Testis (tissue), 3 donors: Measurements from ENCODE around the gene RSAD2. TPM values are rescaled to one million over a fixed set of nuclear protein-coding genes. Genes with fewer than 3 reads are reported as not detected.

Experiments used
- DNase-seq: peaks from one replicate; pipeline ENCODE4 v3.0.0-alpha.2; 2019
- H3K27ac ChIP-seq, 2 donors: fragments of 200-600 bp; sonication (generic); one replicate each; pipeline ENCODE4 v1.5.1; 2019
- H3K27me3 ChIP-seq: fragments of 200-600 bp; sonication (generic); one replicate; pipeline ENCODE4 v1.5.1; 2019
- H3K36me3 ChIP-seq: fragments of 200-600 bp; sonication (generic); one replicate; pipeline ENCODE4 v1.5.1; 2017; ENCODE audit warnings: low read depth; ENCODE audit errors: missing control alignments
- H3K4me1 ChIP-seq: fragments of 200-600 bp; sonication (generic); one replicate; pipeline ENCODE4 v1.5.1; 2019
- H3K4me3 ChIP-seq, 2 donors: fragments of 200-600 bp; sonication (generic); one replicate each; pipeline ENCODE4 v1.5.1; 2017 to 2019
- H3K9me3 ChIP-seq: fragments of 200-600 bp; sonication (generic); one replicate; pipeline ENCODE4 v1.5.1; 2017
- POLR2A ChIP-seq: fragments of 450-650 bp; IDR thresholded peaks from one replicate; pipeline ENCODE4 v1.6.1; 2017; ENCODE audit warnings: antibody characterized with exemption, mild to moderate bottlenecking, moderate library complexity
- WGBS, 2 donors: methylation state at CpG; one replicate each; pipeline ENCODE4 v1.1.5; 2018; 5-methylcytosine and 5-hydroxymethylcytosine counted together
- intact Hi-C: fragments of 100-400 bp; cut with DNase I; formaldehyde crosslinking; loops from one replicate; pipeline ENCODE4 v1.15.1; 2023; ENCODE audit warnings: low total_unique reads
- polyA plus RNA-seq: library from polyadenylated mRNA; stranded (reverse); fragments of 350-450 nt; fragmentation: Illumina TruSeq; extraction: RNeasy Lipid Tissue Mini Kit (QIAGEN cat#74804); gene quantifications from one replicate; pipeline ENCODE4 v1.2.3, GENCODE V29; 2014; ENCODE audit warnings: low read depth, low replicate concordance; ENCODE audit not compliant: insufficient read depth
- total RNA-seq, 2 donors: library from RNA; depleted of rRNA; stranded (reverse); fragments of >200 nt; gene quantifications; one replicate each; pipeline ENCODE4 v1.2.3, GENCODE V29; 2016
- TF ChIP-seq, protein P1 (sequence below), 3 experiments: fragments of 450-650 bp in 2 of 3; fragments of 200-600 bp in 1 of 3; sonication (generic) in 1 of 3; IDR thresholded peaks; one replicate each; pipeline ENCODE4 v1.5.1; 2016 to 2019; ENCODE audit warnings: antibody characterized with exemption in 3 of 3, mild to moderate bottlenecking in 2 of 3, moderate library complexity in 1 of 3

Gene RSAD2
- total and polyA plus RNA-seq, 3 donors from 2014 or later = 2.3 to 5.5 (median 4.4) TPM

DNA sequence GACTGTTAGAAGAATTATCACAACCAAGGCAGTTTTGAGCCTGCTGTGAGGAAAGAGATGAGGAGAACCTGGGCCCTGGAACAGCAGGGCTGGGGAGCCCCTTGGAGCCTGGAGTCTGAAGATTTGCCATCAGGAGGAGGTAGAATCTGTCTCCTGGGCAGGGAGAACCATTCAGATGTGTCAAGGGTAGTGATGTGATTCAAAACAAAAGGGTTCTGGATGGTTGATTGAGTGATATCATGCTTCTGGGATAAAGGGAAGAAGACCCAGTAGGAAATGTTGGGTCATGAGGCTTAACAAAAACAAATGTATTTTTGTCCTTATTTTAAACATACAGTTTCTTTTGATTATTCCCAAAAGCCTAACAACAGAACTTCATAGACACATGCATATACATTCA, 68.2 kb downstream of the RSAD2 start:
- H3K27ac ChIP-seq = no peak overlapping the region
- TF ChIP-seq, protein P1, sequence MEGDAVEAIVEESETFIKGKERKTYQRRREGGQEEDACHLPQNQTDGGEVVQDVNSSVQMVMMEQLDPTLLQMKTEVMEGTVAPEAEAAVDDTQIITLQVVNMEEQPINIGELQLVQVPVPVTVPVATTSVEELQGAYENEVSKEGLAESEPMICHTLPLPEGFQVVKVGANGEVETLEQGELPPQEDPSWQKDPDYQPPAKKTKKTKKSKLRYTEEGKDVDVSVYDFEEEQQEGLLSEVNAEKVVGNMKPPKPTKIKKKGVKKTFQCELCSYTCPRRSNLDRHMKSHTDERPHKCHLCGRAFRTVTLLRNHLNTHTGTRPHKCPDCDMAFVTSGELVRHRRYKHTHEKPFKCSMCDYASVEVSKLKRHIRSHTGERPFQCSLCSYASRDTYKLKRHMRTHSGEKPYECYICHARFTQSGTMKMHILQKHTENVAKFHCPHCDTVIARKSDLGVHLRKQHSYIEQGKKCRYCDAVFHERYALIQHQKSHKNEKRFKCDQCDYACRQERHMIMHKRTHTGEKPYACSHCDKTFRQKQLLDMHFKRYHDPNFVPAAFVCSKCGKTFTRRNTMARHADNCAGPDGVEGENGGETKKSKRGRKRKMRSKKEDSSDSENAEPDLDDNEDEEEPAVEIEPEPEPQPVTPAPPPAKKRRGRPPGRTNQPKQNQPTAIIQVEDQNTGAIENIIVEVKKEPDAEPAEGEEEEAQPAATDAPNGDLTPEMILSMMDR (IDR thresholded peaks at IDR 0.05) = no peak
- TF ChIP-seq POLR2A = no peak
- intact Hi-C loops = no loop called here
- no peaks in the 10 kb centered on the region for H3K27me3 ChIP-seq
- H3K4me1 ChIP-seq = peaks cover 6% of the 10 kb centered on the region
- H3K9me3 ChIP-seq = no peaks in the 10 kb centered on the region
- no peak for DNase-seq
- no peak overlapping the region for H3K4me3 ChIP-seq
- H3K36me3 ChIP-seq = no peaks in the 10 kb centered on the region

DNA sequence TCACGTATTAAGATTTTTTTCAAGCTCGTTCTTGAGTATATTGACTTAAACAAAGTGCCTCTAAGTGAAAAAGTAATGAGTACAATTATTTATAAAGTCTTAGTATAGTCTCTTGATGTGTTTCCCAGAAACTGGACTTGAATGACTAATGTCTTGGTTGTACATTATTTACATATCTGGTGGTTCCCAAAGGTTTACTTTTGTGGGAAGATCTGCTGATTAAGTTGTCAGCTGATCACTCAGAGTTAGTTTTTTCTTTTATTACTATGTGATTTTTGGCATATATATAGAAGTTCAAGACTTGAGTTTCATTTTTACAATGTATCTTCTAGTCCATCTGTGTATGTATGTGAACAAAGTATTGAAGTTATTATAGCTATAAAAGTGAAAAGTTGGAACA, 69.1 kb downstream of the RSAD2 start:
- TF ChIP-seq, protein P1 (IDR thresholded peaks at IDR 0.05) = no peak
- no peak for TF ChIP-seq POLR2A
- Histone ChIP-seq H3K4me3 (no peak overlapping the region), H3K4me1 (peaks cover 6% of the 10 kb centered on the region), H3K9me3 (no peaks in the 10 kb centered on the region), H3K27ac (no peak overlapping the region), H3K27me3 (no peaks in the 10 kb centered on the region), H3K36me3 (no peaks in the 10 kb centered on the region)
- intact Hi-C loops = no loop called here
- 92 to 96% methylated on average over 2 of the region's 2 CpGs for WGBS, 2 donors
- DNase-seq = no peak

Other genes starting within 250 kb of the RSAD2 start
- 10 to 100 TPM; 15.4 to 16.1 TPM for gene CMPK2, start 11.9 kb upstream of the RSAD2 start, total RNA-seq
- 11.1 TPM for gene CMPK2, start 11.9 kb upstream of the RSAD2 start, polyA plus RNA-seq
- gene RNF144A, start 39.6 kb downstream of the RSAD2 start, total RNA-seq = 10 to 100 TPM; 12.6 to 12.9 TPM
- gene RNF144A, start 39.6 kb downstream of the RSAD2 start, polyA plus RNA-seq = 8.9 TPM